ENCODE measurements around the gene TTC19. TPM values are rescaled to one million over a fixed set of nuclear protein-coding genes. Genes with fewer than 3 reads are reported as not detected.

Gene TTC19
- total RNA-seq, 1 donor = 98.6 TPM

Other genes with a start within 250 kb of the TTC19 start
- 11.6 TPM for gene ADORA2B, start 54.7 kb upstream of the TTC19 start, total RNA-seq
- gene ZSWIM7, start 120 bp upstream of the TTC19 start, total RNA-seq = 33.7 TPM
- gene NCOR1, start 215.7 kb downstream of the TTC19 start, total RNA-seq = 137 TPM
- 33.4 TPM for gene PIGL, start 217.4 kb downstream of the TTC19 start, total RNA-seq

Measured in hematopoietic multipotent progenitor cell (in vitro differentiated cells).